Iris pigment epithelial cell (primary cell): ENCODE measurements around the gene CNGA1.
"Not testable (repeated sequence)": the region's sequence is repeated elsewhere in the genome, so short reads cannot be mapped to it uniquely, and the experiment has no call there.

Source experiments
- DNase-seq: peaks from one replicate; pipeline ENCODE4 v3.0.0-alpha.2; 2011; ENCODE audit warnings: low read depth

CNGA1 gene

GRCh38 chr4:48030470-48030869 is 14.0 kb upstream of the CNGA1 start:
- no peak for DNase-seq

GRCh38 chr4:48028696-48029095 is 12.2 kb upstream of the CNGA1 start:
- DNase-seq, result no peak

GRCh38 chr4:48027653-48028052 is 11.2 kb upstream of the CNGA1 start:
- DNase-seq, result no peak

- DNase-seq, result peak; percentile 65
Observed at GRCh38 chr4:48025005-48025404, 8.5 kb upstream of the CNGA1 start.

GRCh38 chr4:48024522-48024921 is 8.0 kb upstream of the CNGA1 start:
- peak; percentile 6 for DNase-seq

- DNase-seq, result peak; percentile 27
Observed at GRCh38 chr4:48022192-48022799, 5.8 kb upstream of the CNGA1 start.

GRCh38 chr4:48021100-48021499 is 4.6 kb upstream of the CNGA1 start:
- DNase-seq, result no peak

GRCh38 chr4:48018112-48018511 is 1.6 kb upstream of the CNGA1 start:
- DNase-seq, result no peak

- DNase-seq, result peak; percentile 76
Observed at GRCh38 chr4:48017108-48017571, 659 bp upstream of the CNGA1 start.

GRCh38 chr4:48015678-48016077 is 803 bp downstream of the CNGA1 start:
- no peak for DNase-seq

GRCh38 chr4:48015216-48015615 is 1.3 kb downstream of the CNGA1 start:
- no peak for DNase-seq

- DNase-seq, result no peak
Observed at GRCh38 chr4:48012824-48013223, 3.7 kb downstream of the CNGA1 start.

- DNase-seq, result no peak
Observed at GRCh38 chr4:48011722-48012121, 4.8 kb downstream of the CNGA1 start.

GRCh38 chr4:48010906-48011305 is 5.6 kb downstream of the CNGA1 start:
- DNase-seq, result not testable (repeated sequence)

- no peak for DNase-seq
Observed at GRCh38 chr4:48008021-48008596, 8.4 kb downstream of the CNGA1 start.

- no peak for DNase-seq
Observed at GRCh38 chr4:48005781-48006180, 10.7 kb downstream of the CNGA1 start.

GRCh38 chr4:48003568-48003967 is 12.9 kb downstream of the CNGA1 start:
- DNase-seq, result peak; percentile 29

- no peak for DNase-seq
Observed at GRCh38 chr4:48002267-48002666, 14.2 kb downstream of the CNGA1 start.

GRCh38 chr4:47996021-47996420 is 20.5 kb downstream of the CNGA1 start:
- no peak for DNase-seq

- not testable (repeated sequence) for DNase-seq
Observed at GRCh38 chr4:47992475-47992874, 24.0 kb downstream of the CNGA1 start.

GRCh38 chr4:47990145-47990544 is 26.3 kb downstream of the CNGA1 start:
- DNase-seq, result no peak

GRCh38 chr4:47974566-47974965 is 41.9 kb downstream of the CNGA1 start:
- DNase-seq, result no peak

- no peak for DNase-seq
Observed at GRCh38 chr4:47972721-47973120, 43.8 kb downstream of the CNGA1 start.

- DNase-seq, result no peak
Observed at GRCh38 chr4:47972181-47972580, 44.3 kb downstream of the CNGA1 start.
